Activated T-cell treated with anti-CD3 and anti-CD28 coated beads, Interleukin-2, amount 50 U/mL, for 48 hours (primary cell): ENCODE data around the gene PAX7.

Experiments used
- DNase-seq, 2 experiments: peaks; one replicate each; pipeline ENCODE4 v3.0.0-alpha.2; 2020

Gene PAX7

DNA sequence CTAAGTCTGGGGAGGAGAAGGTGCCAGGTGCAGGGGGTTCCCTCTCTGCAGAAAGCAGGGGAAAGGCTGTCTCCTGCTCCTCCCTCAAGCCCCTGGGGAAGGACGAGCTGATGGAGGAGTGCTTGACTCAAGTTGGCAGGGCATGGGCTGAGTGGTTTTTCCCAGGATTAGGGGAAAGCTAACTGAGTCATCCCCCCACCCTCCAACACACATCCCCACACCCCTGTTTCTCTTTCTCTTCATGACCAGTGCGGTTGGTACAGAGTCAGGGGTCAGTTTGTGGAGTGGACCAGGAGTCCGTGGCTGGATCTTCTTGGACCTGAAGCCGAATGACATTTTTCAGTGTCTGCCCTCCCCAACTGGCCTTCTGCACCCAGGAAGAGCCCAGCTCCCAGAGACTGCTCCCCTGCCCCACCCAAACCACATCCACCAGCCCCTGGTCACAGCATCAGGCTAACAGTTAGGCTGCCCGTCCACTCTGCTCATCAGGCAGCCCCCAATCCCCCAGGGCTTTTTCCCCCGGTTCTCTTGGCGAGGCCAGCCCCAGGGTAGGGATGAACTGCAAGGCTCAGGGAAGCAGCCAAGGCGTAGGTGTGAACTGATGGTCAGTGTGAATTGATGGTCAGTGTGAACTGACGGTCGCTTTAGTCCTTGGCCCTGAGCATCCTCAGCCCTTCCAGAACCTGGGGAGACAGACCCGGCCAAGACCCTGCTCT lies 81.0 kb downstream of the PAX7 start:
- DNase-seq, result no peak

- no peak for DNase-seq
Measured at GRCh38 chr1:18712252-18712600, 81.6 kb downstream of the PAX7 start.

GRCh38 chr1:18714404-18715175 lies 83.9 kb downstream of the PAX7 start:
- no peak for DNase-seq

GRCh38 chr1:18716112-18716784 lies 85.6 kb downstream of the PAX7 start:
- DNase-seq, result no peak

- no peak for DNase-seq
Measured at GRCh38 chr1:18716785-18717678, 86.4 kb downstream of the PAX7 start.

GRCh38 chr1:18719786-18720451 lies 89.3 kb downstream of the PAX7 start:
- DNase-seq, result no peak

GRCh38 chr1:18721041-18721440 lies 90.4 kb downstream of the PAX7 start:
- no peak for DNase-seq

- DNase-seq, result no peak
Measured at GRCh38 chr1:18721776-18722175, 91.1 kb downstream of the PAX7 start.

DNA sequence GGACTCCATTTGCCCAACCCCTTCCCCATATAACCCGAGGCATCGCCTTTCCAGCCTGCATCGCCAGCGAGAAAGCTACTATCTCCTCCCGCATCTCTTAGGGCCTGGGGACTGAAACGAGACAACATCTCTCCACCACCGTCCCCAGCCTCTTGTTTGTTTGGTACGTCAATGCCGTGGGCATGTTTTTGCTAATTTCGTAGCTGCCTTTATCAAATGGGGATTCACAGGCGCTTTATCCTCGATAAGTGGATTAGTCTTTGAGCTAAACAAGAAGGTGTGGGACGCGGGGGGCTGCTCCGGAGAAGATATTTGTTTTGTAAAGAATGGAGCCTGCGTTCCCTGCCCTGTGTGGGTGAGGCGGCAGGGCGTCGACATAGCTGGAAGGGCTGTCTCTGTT lies 91.6 kb downstream of the PAX7 start:
- no peak for DNase-seq

- DNase-seq, result no peak
Measured at GRCh38 chr1:18723206-18723605, 92.6 kb downstream of the PAX7 start.

DNA sequence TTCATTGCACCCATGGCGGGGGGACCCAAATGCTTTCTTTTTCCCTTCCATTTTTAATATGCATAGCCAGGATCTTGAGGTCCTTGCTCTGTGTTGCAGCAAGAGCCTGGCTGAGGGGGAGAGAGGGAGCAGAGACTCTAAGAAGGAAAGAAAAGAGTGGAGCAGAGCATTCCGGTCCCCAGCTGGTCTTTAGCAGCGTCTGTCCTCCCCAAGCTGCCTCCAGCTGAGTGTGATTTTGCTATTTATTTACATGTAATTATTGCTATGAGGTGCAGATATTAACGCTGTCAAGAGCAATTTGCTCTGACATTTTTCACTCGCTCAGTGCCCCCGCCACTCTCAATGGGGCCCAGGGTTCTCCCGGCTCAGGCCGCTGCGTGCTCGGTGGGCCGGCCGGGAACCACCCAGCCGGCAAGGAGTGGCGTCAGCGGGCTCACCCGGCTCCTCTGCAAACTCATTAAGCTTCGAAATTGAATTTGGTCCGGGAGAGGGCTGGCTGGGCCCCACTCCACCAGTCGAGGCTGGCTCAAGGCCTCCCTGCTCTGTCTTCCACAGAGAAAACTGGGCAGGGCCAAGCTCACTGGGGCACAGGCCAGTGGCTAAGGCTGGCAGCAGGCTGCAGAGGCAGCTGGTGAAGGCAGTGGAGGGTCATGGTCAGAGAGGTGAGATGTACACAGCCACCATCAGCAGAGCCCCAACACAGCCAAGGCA lies 93.2 kb downstream of the PAX7 start:
- DNase-seq, result no peak

GRCh38 chr1:18724801-18725200 lies 94.2 kb downstream of the PAX7 start:
- DNase-seq, result no peak

DNA sequence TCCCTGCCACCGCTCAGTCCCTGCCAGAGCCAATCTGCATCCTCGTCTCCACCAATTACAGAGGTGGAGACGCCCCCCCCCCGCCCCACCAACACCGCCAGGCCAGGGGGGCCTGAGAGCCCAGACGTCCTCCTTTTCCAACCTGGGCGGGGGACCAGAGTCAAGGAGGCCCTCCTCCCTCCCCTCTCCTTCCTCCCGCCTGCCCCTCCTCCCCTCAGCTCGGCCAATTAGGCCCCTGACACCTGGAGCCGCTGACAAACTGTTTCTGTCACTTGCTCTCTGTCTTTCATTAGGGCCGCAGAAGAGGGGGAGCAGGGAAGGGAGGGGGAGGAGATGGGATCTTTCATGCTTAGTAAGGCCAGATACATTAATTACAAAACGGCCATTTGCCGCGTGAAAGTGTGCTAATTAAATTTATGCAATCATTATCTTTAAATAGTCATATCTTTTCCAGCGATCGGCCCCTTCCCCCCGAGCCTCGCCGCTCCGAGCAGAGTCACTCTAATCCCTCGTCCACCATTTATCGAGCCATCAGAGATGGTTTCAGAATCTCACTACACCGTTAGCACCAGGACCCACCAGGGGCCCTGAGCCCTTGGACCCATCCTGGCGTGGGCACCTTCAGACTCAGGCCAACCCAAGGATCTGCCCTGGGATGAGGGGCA lies 94.7 kb downstream of the PAX7 start:
- no peak for DNase-seq

DNA sequence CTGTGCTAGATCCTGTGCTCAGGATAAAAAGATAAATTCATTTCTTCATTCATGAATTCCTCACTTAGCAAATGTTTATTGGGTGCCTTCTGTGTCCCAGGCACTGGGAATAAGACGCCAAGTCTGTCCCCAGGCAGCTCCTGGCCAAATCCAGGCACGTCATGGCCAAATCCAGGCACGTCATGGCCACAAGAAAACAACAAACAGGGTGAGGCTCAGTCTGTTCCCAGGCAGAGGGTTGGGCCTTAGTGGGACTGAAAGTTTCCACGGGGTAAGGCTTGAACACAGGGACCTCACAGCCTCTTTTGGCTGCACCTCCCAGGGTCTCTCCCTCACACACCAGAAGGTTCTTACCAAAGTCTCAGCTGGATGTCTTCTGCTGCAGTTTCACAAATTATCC lies 95.7 kb downstream of the PAX7 start:
- no peak for DNase-seq

DNA sequence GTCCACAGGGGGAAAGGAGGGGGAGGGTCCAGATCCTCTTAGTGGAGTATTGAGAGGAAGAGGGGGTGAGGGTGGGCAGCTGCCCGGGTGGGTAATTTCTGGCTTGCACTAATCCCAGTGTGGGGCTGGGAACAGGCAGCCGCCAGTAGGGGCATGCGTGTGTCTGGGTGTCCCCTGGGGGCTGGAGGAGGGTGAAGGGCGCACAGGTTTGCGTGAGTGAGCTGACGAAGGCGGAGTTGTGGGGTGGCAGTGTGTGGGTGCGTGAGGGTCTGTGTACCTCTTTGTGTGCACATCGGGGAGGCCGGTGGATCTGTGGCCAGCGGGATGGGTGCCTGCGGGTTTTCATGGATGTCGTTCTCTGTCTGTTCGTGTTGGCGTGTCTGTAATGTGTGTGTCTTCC lies 97.3 kb downstream of the PAX7 start:
- no peak for DNase-seq

DNA sequence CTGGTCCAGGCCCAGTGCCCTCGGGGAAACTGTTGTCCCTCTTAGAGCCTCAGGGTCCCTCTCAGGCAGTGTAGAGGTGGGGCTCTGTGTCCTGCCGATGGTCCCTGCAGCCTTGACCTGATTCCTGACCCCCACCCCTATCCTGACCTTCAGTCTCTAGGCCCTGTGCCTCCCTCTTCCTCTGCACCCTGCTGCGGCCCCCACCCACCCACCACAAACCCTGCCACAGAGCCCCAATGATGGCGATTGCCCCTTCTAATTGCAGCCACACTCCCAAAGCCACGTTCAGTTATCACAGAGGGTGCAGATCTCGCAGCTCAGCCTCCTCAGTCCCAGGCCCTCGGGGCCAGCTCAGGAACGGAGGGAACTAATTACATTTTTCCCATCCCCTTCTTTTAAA lies 99.7 kb downstream of the PAX7 start:
- no peak for DNase-seq

DNA sequence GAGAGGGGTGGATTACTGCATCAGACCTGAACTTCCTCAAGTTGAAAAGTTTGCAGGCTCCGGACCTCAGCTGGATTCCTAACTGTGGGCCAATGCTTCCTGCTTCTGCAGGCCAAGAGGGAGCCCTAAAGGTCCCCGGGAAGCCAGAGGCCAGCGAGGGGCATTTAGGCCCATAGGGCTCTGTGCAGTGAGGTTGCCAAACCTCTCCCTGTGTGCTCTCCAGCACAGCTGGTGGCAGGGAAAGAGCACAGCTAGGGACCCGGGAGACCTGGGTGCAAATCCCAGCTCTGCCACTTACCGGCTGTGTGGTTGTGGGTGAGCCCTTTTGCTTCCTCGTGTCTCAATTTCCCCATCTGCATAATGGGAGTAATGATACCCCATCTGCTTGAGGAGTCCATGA lies 100.5 kb downstream of the PAX7 start:
- DNase-seq, result no peak

GRCh38 chr1:18731591-18732235 lies 101.1 kb downstream of the PAX7 start:
- DNase-seq, result no peak

DNA sequence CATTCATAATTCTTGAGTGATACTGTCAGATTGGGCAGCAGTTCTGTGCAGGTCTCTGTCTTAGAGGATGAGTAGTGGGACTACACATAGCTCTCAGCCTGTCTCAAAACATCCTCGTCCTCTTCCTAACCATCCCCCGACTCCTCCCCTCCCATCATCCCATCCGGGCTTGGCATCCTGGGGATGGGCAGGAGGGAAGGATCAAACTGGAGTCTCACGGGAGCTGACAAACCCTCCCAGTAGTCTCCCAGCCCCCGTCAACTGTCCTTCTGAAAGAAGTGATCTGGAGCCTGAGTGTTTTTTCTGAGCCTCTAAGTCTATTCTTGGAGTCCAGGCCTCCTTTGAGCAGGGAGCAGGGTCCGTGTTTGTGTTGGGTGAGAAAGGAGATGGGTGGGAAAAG lies 102.0 kb downstream of the PAX7 start:
- DNase-seq, result no peak

DNA sequence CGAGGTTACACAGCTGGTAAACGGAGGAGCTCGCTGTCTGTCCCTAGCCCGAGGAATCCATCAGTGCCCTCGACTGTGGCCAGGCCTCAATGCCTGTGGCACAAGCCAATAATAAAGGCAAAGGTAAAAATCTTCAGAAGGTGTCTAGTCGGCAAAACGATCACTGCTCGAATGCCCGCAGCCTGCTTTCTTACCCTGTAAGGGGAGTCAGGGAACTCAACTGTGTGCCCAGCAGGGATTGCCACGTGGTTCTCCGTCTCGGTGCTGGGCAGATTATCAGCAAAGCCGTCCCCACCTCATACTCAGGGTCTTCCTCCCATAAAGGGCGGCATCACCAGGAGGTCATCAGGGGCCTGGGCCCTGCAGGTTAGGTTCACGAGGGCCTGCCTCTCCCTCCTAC lies 103.4 kb downstream of the PAX7 start:
- no peak for DNase-seq
